HFFc6 (cell line): ENCODE measurements around the gene ASTN2. TPM values are rescaled to one million over a fixed set of nuclear protein-coding genes. Genes with fewer than 3 reads are reported as not detected.
A peak's percentile ranks its signal among the peaks of the same experiment; 100 is the strongest.
"Not testable (repeated sequence)": the region's sequence is repeated elsewhere in the genome, so short reads cannot be mapped to it uniquely, and the experiment has no call there.

Experiments used
- DNase-seq: peaks from one replicate; pipeline ENCODE4 v3.0.0-alpha.2; 2018
- H3K27ac Mint-ChIP-seq: 2 replicates; pipeline ENCODE4 v1.8.0; 2020; ENCODE audit warnings: mild to moderate bottlenecking, mixed read lengths
- H3K27me3 Mint-ChIP-seq: 2 replicates; pipeline ENCODE4 v1.8.0; 2021; ENCODE audit warnings: mild to moderate bottlenecking, moderate library complexity, mixed read lengths; ENCODE audit not compliant: insufficient read depth
- H3K36me3 Mint-ChIP-seq: 2 replicates; pipeline ENCODE4 v1.8.0; 2021; ENCODE audit warnings: low read depth, mixed read lengths
- H3K4me1 Mint-ChIP-seq: 2 replicates; pipeline ENCODE4 v1.8.0; 2020; ENCODE audit warnings: low read depth, mixed read lengths
- H3K4me3 Mint-ChIP-seq: 2 replicates; pipeline ENCODE4 v1.8.0; 2020; ENCODE audit warnings: mild to moderate bottlenecking, moderate library complexity, mixed read lengths
- H3K9me3 Mint-ChIP-seq: 2 replicates; pipeline ENCODE4 v1.8.0; 2020; ENCODE audit warnings: mild to moderate bottlenecking, mixed read lengths
- CTCF ChIP-seq: fragments of 200-600 bp; sonication (generic); IDR thresholded peaks from 2 replicates; pipeline ENCODE4 v1.5.0; 2021; ENCODE audit warnings: antibody characterized with exemption, mild to moderate bottlenecking
- total RNA-seq, 6 experiments: library from RNA; stranded (reverse); fragmentation: NEBNext Ultra II Directional; extraction: Animal tissue kit (Norgen Biotek cat#: 25700); gene quantifications; 2 replicates in 1 of 6; 3 replicates in 5 of 6; pipeline ENCODE4 v1.2.3, GENCODE V29; 2021

The ASTN2 gene
- total RNA-seq, 6 experiments from 2014 or later = 7.3 to 9.7 (median 8.3) TPM

DNA sequence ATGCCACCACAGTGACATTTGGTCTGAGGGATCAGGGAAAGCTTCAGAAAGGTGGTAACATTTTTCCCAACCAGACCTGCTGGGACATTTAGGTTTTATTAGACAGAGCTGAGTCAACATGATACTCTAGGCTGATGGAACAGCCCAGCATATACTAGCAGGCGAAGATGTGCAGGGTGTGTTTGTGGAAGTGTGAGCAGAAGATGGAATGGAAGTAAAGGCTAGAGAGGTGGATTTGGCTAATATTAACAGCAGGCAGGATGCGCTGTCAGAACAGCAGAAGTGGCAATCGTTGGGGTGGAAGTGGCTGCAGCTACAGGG lies 340.6 kb downstream of the ASTN2 start:
- Mint-ChIP-seq H3K27ac (no peak overlapping the region), H3K9me3 (peaks cover 53% of the 10 kb centered on the region), H3K4me1 (no peaks in the 10 kb centered on the region), H3K4me3 (no peak overlapping the region), H3K36me3 (no peaks in the 10 kb centered on the region; the same call in 1 of the 2 replicates), H3K27me3 (no peaks in the 10 kb centered on the region)
- DNase-seq = no peak
- TF ChIP-seq CTCF = no peak

GRCh38 chr9:117073539-117074341 lies 341.1 kb downstream of the ASTN2 start:
- no peak for DNase-seq
- peak; percentile 18; the same call in 1 of the 2 replicates for TF ChIP-seq CTCF
- peaks cover 50% of the 10 kb centered on the region for H3K9me3 Mint-ChIP-seq
- no peak overlapping the region for H3K27ac Mint-ChIP-seq
- no peaks in the 10 kb centered on the region; the same call in 1 of the 2 replicates for H3K36me3 Mint-ChIP-seq
- no peaks in the 10 kb centered on the region for H3K27me3 Mint-ChIP-seq
- no peaks in the 10 kb centered on the region for H3K4me1 Mint-ChIP-seq
- no peak overlapping the region for H3K4me3 Mint-ChIP-seq

GRCh38 chr9:117073071-117073470 lies 341.8 kb downstream of the ASTN2 start:
- Mint-ChIP-seq H3K36me3 (no peaks in the 10 kb centered on the region; the same call in 1 of the 2 replicates), H3K27me3 (no peaks in the 10 kb centered on the region), H3K9me3 (peaks cover 47% of the 10 kb centered on the region), H3K27ac (no peak overlapping the region), H3K4me3 (no peak overlapping the region), H3K4me1 (no peaks in the 10 kb centered on the region)
- TF ChIP-seq CTCF = no peak
- DNase-seq = no peak

GRCh38 chr9:117072216-117072615 lies 342.6 kb downstream of the ASTN2 start:
- Mint-ChIP-seq H3K9me3 (peaks cover 43% of the 10 kb centered on the region), H3K4me3 (no peak overlapping the region), H3K27me3 (no peaks in the 10 kb centered on the region), H3K27ac (no peak overlapping the region), H3K36me3 (no peaks in the 10 kb centered on the region; the same call in 1 of the 2 replicates), H3K4me1 (no peaks in the 10 kb centered on the region)
- no peak for DNase-seq
- TF ChIP-seq CTCF = no peak

GRCh38 chr9:117071673-117072207 lies 343.1 kb downstream of the ASTN2 start:
- H3K36me3 Mint-ChIP-seq, H3K27ac Mint-ChIP-seq, DNase-seq, H3K4me3 Mint-ChIP-seq, H3K27me3 Mint-ChIP-seq, H3K4me1 Mint-ChIP-seq: not testable (repeated sequence)
- H3K9me3 Mint-ChIP-seq = peaks cover 40% of the 10 kb centered on the region

DNA sequence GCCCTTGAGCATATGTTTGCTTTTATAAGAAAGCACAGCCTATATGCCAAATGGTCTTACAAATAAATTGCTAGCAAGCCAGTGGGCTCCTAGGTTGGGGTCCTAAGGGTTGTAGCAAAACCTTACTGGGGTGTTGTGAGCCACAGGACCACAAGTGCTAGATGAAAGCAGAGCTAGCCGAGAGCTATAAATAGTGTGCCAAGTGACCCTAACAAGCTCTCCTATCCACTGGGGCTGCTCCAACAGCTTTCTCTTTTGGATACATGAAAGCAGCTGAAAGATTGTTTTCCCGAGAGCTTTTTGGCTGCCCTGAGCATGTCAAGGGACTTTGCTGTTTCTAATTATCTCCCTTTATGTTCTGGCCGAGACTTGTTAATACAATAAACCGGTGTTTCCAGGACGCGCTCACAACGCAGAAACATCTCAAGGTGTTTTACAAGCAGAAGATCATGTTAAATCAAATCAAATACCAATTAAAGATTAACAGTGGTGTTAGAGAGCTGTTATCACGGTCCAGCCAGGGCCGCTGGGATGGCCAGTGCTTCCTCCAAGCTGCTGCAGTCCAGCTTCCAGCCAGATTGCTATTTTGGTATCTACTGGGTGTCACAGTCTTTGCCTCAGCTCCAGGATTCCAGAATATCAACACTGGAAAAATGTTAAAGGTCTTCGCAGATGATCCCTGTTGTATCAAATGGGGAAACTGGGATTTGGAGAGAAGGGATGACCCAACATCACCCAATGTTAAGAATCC lies 351.0 kb downstream of the ASTN2 start:
- Mint-ChIP-seq H3K36me3 (no peaks in the 10 kb centered on the region), H3K9me3 (peaks cover 22% of the 10 kb centered on the region), H3K27ac (no peak overlapping the region), H3K4me3 (no peak overlapping the region), H3K27me3 (no peaks in the 10 kb centered on the region), H3K4me1 (no peaks in the 10 kb centered on the region)
- no peak for TF ChIP-seq CTCF
- no peak for DNase-seq
